Neuronal stem cell (in vitro differentiated cells): ENCODE results near the gene CADM2.

Experiments
- DNase-seq: peaks from one replicate; pipeline ENCODE4 v3.0.0-alpha.2; 2013; ENCODE audit warnings: low spot score
- H2AFZ ChIP-seq: one replicate; pipeline ENCODE4 v1.6.1; 2013; ENCODE audit warnings: mild to moderate bottlenecking, low read length, inconsistent platforms
- H2AK5ac ChIP-seq: 2 replicates; pipeline ENCODE4 v1.6.1; 2013; ENCODE audit warnings: low read depth, mild to moderate bottlenecking, inconsistent platforms, low read length, moderate library complexity, mixed read lengths
- H2BK120ac ChIP-seq: 2 replicates; pipeline ENCODE4 v1.6.1; 2013; ENCODE audit warnings: low read depth, mild to moderate bottlenecking, inconsistent platforms, low read length, moderate library complexity, mixed read lengths
- H2BK12ac ChIP-seq: one replicate; pipeline ENCODE4 v1.6.1; 2013; ENCODE audit warnings: low read length, inconsistent platforms
- H2BK15ac ChIP-seq: 2 replicates; pipeline ENCODE4 v1.6.1; 2013; ENCODE audit warnings: mild to moderate bottlenecking, low read length, inconsistent platforms, mixed read lengths
- H2BK5ac ChIP-seq: one replicate; pipeline ENCODE4 v1.6.1; 2013; ENCODE audit warnings: inconsistent platforms, mild to moderate bottlenecking, low read length, moderate library complexity
- H3K14ac ChIP-seq: one replicate; pipeline ENCODE4 v1.6.1; 2013; ENCODE audit warnings: low read length, inconsistent platforms
- H3K18ac ChIP-seq: 2 replicates; pipeline ENCODE4 v1.6.1; 2013; ENCODE audit warnings: low read length, inconsistent platforms
- H3K23ac ChIP-seq: 2 replicates; pipeline ENCODE4 v1.6.1; 2013; ENCODE audit warnings: low read depth, mild to moderate bottlenecking, mixed read lengths, low read length, inconsistent platforms; ENCODE audit not compliant: poor library complexity
- H3K27ac ChIP-seq: replicated peaks from 3 replicates; pipeline ENCODE4 v1.5.1; 2013; ENCODE audit warnings: low read length, inconsistent platforms
- H3K27me3 ChIP-seq, 3 experiments: 2 replicates each; pipeline ENCODE4 v1.6.1; 2013; ENCODE audit warnings: low read length in 3 of 3, mild to moderate bottlenecking in 2 of 3, inconsistent platforms in 1 of 3, low read depth in 1 of 3, mixed read lengths in 1 of 3, moderate library complexity in 1 of 3; ENCODE audit not compliant: control insufficient read depth in 3 of 3, insufficient read depth in 3 of 3
- H3K36me3 ChIP-seq, 2 donors: replicated peaks in 1 of 2; 2 replicates each; pipeline ENCODE4 v1.6.1; 2013; ENCODE audit warnings: low read length in 2 of 2; ENCODE audit not compliant: control insufficient read depth in 2 of 2, insufficient read depth in 2 of 2
- H3K4ac ChIP-seq: 2 replicates; pipeline ENCODE4 v1.6.1; 2013; ENCODE audit warnings: inconsistent platforms, mild to moderate bottlenecking, low read length, moderate library complexity
- H3K4me1 ChIP-seq, 2 donors: 1 replicate in 1 of 2; 2 replicates in 1 of 2; pipeline ENCODE4 v1.6.1; 2013; ENCODE audit warnings: low read length in 2 of 2, low read depth in 1 of 2; ENCODE audit not compliant: control insufficient read depth in 2 of 2, insufficient read depth in 1 of 2
- H3K4me2 ChIP-seq: one replicate; pipeline ENCODE4 v1.6.1; 2013; ENCODE audit warnings: mild to moderate bottlenecking, low read length, inconsistent platforms; ENCODE audit not compliant: insufficient read depth, poor library complexity, severe bottlenecking
- H3K4me3 ChIP-seq, 2 donors: 2 replicates each; pipeline ENCODE4 v1.5.1; 2013; ENCODE audit warnings: low read length in 2 of 2, mild to moderate bottlenecking in 2 of 2, inconsistent platforms in 1 of 2, moderate library complexity in 1 of 2
- H3K79me1 ChIP-seq: one replicate; pipeline ENCODE4 v1.6.1; 2013; ENCODE audit warnings: low read depth, mild to moderate bottlenecking, inconsistent platforms, low read length, moderate library complexity
- H3K9ac ChIP-seq: one replicate; pipeline ENCODE4 v1.6.1; 2013; ENCODE audit warnings: mild to moderate bottlenecking, low read depth, low read length, inconsistent platforms; ENCODE audit not compliant: poor library complexity
- H3K9me3 ChIP-seq, 2 donors: replicated peaks in 1 of 2; 2 replicates each; pipeline versions ENCODE3 to v1.6.1; 2013; ENCODE audit warnings: low read length in 2 of 2, mild to moderate bottlenecking in 2 of 2, inconsistent platforms in 1 of 2, low read depth in 1 of 2, mixed read lengths in 1 of 2, moderate library complexity in 1 of 2; ENCODE audit not compliant: control insufficient read depth in 2 of 2, insufficient read depth in 1 of 2
- H4K8ac ChIP-seq: one replicate; pipeline ENCODE4 v1.6.1; 2013; ENCODE audit warnings: low read depth, mild to moderate bottlenecking, inconsistent platforms, low read length, moderate library complexity
- H4K91ac ChIP-seq: one replicate; pipeline ENCODE4 v1.6.1; 2013; ENCODE audit warnings: low read length, low read depth, mild to moderate bottlenecking, inconsistent platforms; ENCODE audit not compliant: poor library complexity
- WGBS, 2 donors: extraction: QIAGEN DNeasy Blood & Tissue Kit; methylation state at CpG; one replicate each; pipeline ENCODE4 v1.1.7; 2013; ENCODE audit warnings: missing lambda C conversion rate in 2 of 2, mixed read lengths in 1 of 2; ENCODE audit not compliant: insufficient read length in 2 of 2, insufficient replicate concordance in 1 of 2; ENCODE audit errors: extremely low coverage in 2 of 2; 5-methylcytosine and 5-hydroxymethylcytosine counted together

CADM2 gene

GRCh38 chr3:85560088-85560785 is 601.4 kb downstream of the CADM2 start:
- Histone ChIP-seq H3K18ac (no peak overlapping the region), H4K8ac (no peak overlapping the region), H3K14ac (no peak overlapping the region), H3K4me1 (no peaks in the 10 kb centered on the region), H3K36me3 (no peaks in the 10 kb centered on the region), H3K79me1 (no peaks in the 10 kb centered on the region), H4K91ac (no peak overlapping the region), H2AFZ (no peak overlapping the region), H2AK5ac (no peak overlapping the region), H3K4me3 (no peak overlapping the region), H2BK5ac (no peak overlapping the region), H2BK120ac (no peak overlapping the region), H3K9ac (no peak overlapping the region), H3K9me3 (no peaks in the 10 kb centered on the region), H2BK15ac (no peak overlapping the region), H3K4ac (no peak overlapping the region), H3K27ac (no peak overlapping the region), H3K23ac (no peak overlapping the region), H3K27me3 (no peaks in the 10 kb centered on the region), H2BK12ac (no peak overlapping the region), H3K4me2 (no peak overlapping the region)
- no CpG with 5 or more reads among the region's 7 CpGs for WGBS, 2 donors
- no peak for DNase-seq

- H3K27ac ChIP-seq = no peak overlapping the region
- no peak overlapping the region for H4K91ac ChIP-seq
- no peak overlapping the region for H2AK5ac ChIP-seq
- no peaks in the 10 kb centered on the region for H3K36me3 ChIP-seq
- H2BK15ac ChIP-seq = no peak overlapping the region
- H3K9ac ChIP-seq = no peak overlapping the region
- no peak overlapping the region for H2BK120ac ChIP-seq
- H2BK12ac ChIP-seq = no peak overlapping the region
- H3K9me3 ChIP-seq = no peaks in the 10 kb centered on the region
- H3K4ac ChIP-seq = no peak overlapping the region
- H3K23ac ChIP-seq = no peak overlapping the region
- no peak overlapping the region for H2AFZ ChIP-seq
- no peak overlapping the region for H3K4me3 ChIP-seq
- no peaks in the 10 kb centered on the region for H3K27me3 ChIP-seq
- no peak overlapping the region for H2BK5ac ChIP-seq
- no peak overlapping the region for H3K4me2 ChIP-seq
- H3K79me1 ChIP-seq = no peaks in the 10 kb centered on the region
- H3K14ac ChIP-seq = no peak overlapping the region
- no peaks in the 10 kb centered on the region for H3K4me1 ChIP-seq
- H4K8ac ChIP-seq = no peak overlapping the region
- no peak overlapping the region for H3K18ac ChIP-seq
- DNase-seq = peak; percentile 42
- WGBS, 2 donors = no CpG with 5 or more reads among the region's 5 CpGs
Measured at GRCh38 chr3:85567071-85567676, 608.4 kb downstream of the CADM2 start.

GRCh38 chr3:85570819-85571218 is 612.0 kb downstream of the CADM2 start:
- no peak overlapping the region for H3K18ac ChIP-seq
- no peak overlapping the region for H2BK15ac ChIP-seq
- H3K4me2 ChIP-seq = no peak overlapping the region
- H4K8ac ChIP-seq = no peak overlapping the region
- H3K4me3 ChIP-seq = no peak overlapping the region
- H3K14ac ChIP-seq = no peak overlapping the region
- no peaks in the 10 kb centered on the region for H3K79me1 ChIP-seq
- H3K36me3 ChIP-seq = no peaks in the 10 kb centered on the region
- DNase-seq = no peak
- H4K91ac ChIP-seq = no peak overlapping the region
- H3K23ac ChIP-seq = no peak overlapping the region
- no CpG with 5 or more reads among the region's 3 CpGs for WGBS, 2 donors
- no peaks in the 10 kb centered on the region for H3K4me1 ChIP-seq
- no peak overlapping the region for H2BK120ac ChIP-seq
- H2AK5ac ChIP-seq = no peak overlapping the region
- no peak overlapping the region for H2BK5ac ChIP-seq
- H3K27me3 ChIP-seq = no peaks in the 10 kb centered on the region
- H2AFZ ChIP-seq = no peak overlapping the region
- H2BK12ac ChIP-seq = no peak overlapping the region
- no peak overlapping the region for H3K4ac ChIP-seq
- no peaks in the 10 kb centered on the region for H3K9me3 ChIP-seq
- H3K27ac ChIP-seq = no peak overlapping the region
- H3K9ac ChIP-seq = no peak overlapping the region

GRCh38 chr3:85571835-85572234 is 613.0 kb downstream of the CADM2 start:
- Histone ChIP-seq H3K36me3 (no peaks in the 10 kb centered on the region), H3K4me1 (no peaks in the 10 kb centered on the region), H2BK5ac (no peak overlapping the region), H3K4ac (no peak overlapping the region), H2BK15ac (no peak overlapping the region), H3K27ac (no peak overlapping the region), H4K8ac (no peak overlapping the region), H3K9ac (no peak overlapping the region), H3K14ac (no peak overlapping the region), H3K4me3 (no peak overlapping the region), H3K23ac (no peak overlapping the region), H3K79me1 (no peaks in the 10 kb centered on the region), H4K91ac (no peak overlapping the region), H2AFZ (no peak overlapping the region), H3K18ac (no peak overlapping the region), H3K27me3 (no peaks in the 10 kb centered on the region), H3K4me2 (no peak overlapping the region), H2AK5ac (no peak overlapping the region), H3K9me3 (no peaks in the 10 kb centered on the region), H2BK12ac (no peak overlapping the region), H2BK120ac (no peak overlapping the region)
- DNase-seq = no peak
- WGBS, 2 donors = no CpG with 5 or more reads among the region's 6 CpGs
